H9 (cell line): ENCODE measurements around the gene KDM3A. TPM values are rescaled to one million over a fixed set of nuclear protein-coding genes. Genes with fewer than 3 reads are reported as not detected.

Experiments
- DNase-seq: peaks from one replicate; pipeline ENCODE4 v3.0.0-alpha.2; 2017
- H2AFZ ChIP-seq: one replicate; pipeline ENCODE4 v1.6.1; 2013; ENCODE audit warnings: mild to moderate bottlenecking, low read length, control low read depth, moderate library complexity
- H2AK5ac ChIP-seq: 2 replicates; pipeline ENCODE4 v1.6.1; 2013; ENCODE audit warnings: low read length, control low read depth, mixed read lengths; ENCODE audit not compliant: insufficient read length
- H2BK120ac ChIP-seq: one replicate; pipeline ENCODE4 v1.6.1; 2013; ENCODE audit warnings: low read depth, mild to moderate bottlenecking, low read length, control low read depth, inconsistent platforms; ENCODE audit not compliant: poor library complexity, severe bottlenecking
- H2BK12ac ChIP-seq: 2 replicates; pipeline ENCODE4 v1.6.1; 2013; ENCODE audit warnings: low read length, control low read depth, mixed read lengths, low read depth; ENCODE audit not compliant: insufficient read length
- H2BK15ac ChIP-seq: 2 replicates; pipeline ENCODE4 v1.6.1; 2013; ENCODE audit warnings: low read depth, low read length, control low read depth
- H2BK20ac ChIP-seq: one replicate; pipeline ENCODE4 v1.6.1; 2013; ENCODE audit warnings: low read depth, mild to moderate bottlenecking, low read length, control low read depth, inconsistent platforms; ENCODE audit not compliant: poor library complexity, severe bottlenecking
- H2BK5ac ChIP-seq: 2 replicates; pipeline ENCODE4 v1.6.1; 2013; ENCODE audit warnings: low read length, control low read depth, mixed read lengths; ENCODE audit not compliant: insufficient read length
- H3K14ac ChIP-seq: 2 replicates; pipeline ENCODE4 v1.6.1; 2013; ENCODE audit warnings: low read length, control low read depth; ENCODE audit not compliant: insufficient read depth
- H3K18ac ChIP-seq: 2 replicates; pipeline ENCODE4 v1.6.1; 2013; ENCODE audit warnings: low read depth, mild to moderate bottlenecking, mixed read lengths, low read length, control low read depth; ENCODE audit not compliant: insufficient read length
- H3K23ac ChIP-seq: 2 replicates; pipeline ENCODE4 v1.6.1; 2013; ENCODE audit warnings: low read length, control low read depth, mixed read lengths, low read depth; ENCODE audit not compliant: insufficient read length
- H3K23me2 ChIP-seq: 2 replicates; pipeline ENCODE4 v1.6.1; 2013; ENCODE audit warnings: low read depth, mild to moderate bottlenecking, mixed read lengths, low read length, control low read depth; ENCODE audit not compliant: insufficient read length, poor library complexity, severe bottlenecking
- H3K27ac ChIP-seq: 2 replicates; pipeline ENCODE4 v1.5.1; 2013; ENCODE audit warnings: low read length, control low read depth, mixed read lengths, low read depth; ENCODE audit not compliant: insufficient read length
- H3K27me3 ChIP-seq: 2 replicates; pipeline ENCODE4 v1.6.1; 2013; ENCODE audit warnings: low read length, control low read depth, inconsistent platforms; ENCODE audit not compliant: insufficient read depth
- H3K4ac ChIP-seq: 2 replicates; pipeline ENCODE4 v1.6.1; 2013; ENCODE audit warnings: low read depth, mild to moderate bottlenecking, control low read depth, inconsistent platforms, low read length, moderate library complexity
- H3K4me1 ChIP-seq: 2 replicates; pipeline ENCODE4 v1.6.1; 2013; ENCODE audit warnings: low read length, control low read depth, inconsistent platforms; ENCODE audit not compliant: insufficient read depth
- H3K4me2 ChIP-seq: 2 replicates; pipeline ENCODE4 v1.6.1; 2013; ENCODE audit warnings: low read length, control low read depth, mixed read lengths; ENCODE audit not compliant: insufficient read length, insufficient read depth
- H3K56ac ChIP-seq: 2 replicates; pipeline ENCODE4 v1.6.1; 2013; ENCODE audit warnings: low read depth, mild to moderate bottlenecking, mixed read lengths, low read length, control low read depth; ENCODE audit not compliant: insufficient read length
- H3K79me1 ChIP-seq: 2 replicates; pipeline ENCODE4 v1.6.1; 2013; ENCODE audit warnings: low read depth, mild to moderate bottlenecking, moderate library complexity, low read length, control low read depth, inconsistent platforms; ENCODE audit not compliant: insufficient read depth, poor library complexity, severe bottlenecking
- H3K79me2 ChIP-seq: 2 replicates; pipeline ENCODE4 v1.6.1; 2013; ENCODE audit warnings: low read length, control low read depth, inconsistent platforms; ENCODE audit not compliant: insufficient read depth
- H3K9ac ChIP-seq: 2 replicates; pipeline ENCODE4 v1.6.1; 2013; ENCODE audit warnings: low read length, control low read depth, mixed read lengths; ENCODE audit not compliant: insufficient read length; ENCODE audit errors: extremely low read depth
- H3K9me3 ChIP-seq: one replicate; pipeline ENCODE4 v1.6.1; 2013; ENCODE audit warnings: low read depth, low read length, inconsistent platforms; ENCODE audit not compliant: control insufficient read depth
- H3T11ph ChIP-seq: one replicate; pipeline ENCODE4 v1.6.1; 2013; ENCODE audit warnings: mild to moderate bottlenecking, low read length, control low read depth, inconsistent platforms
- H4K20me1 ChIP-seq: one replicate; pipeline ENCODE4 v1.6.1; 2013; ENCODE audit not compliant: control insufficient read depth, insufficient read length, insufficient read depth
- H4K5ac ChIP-seq: 2 replicates; pipeline ENCODE4 v1.6.1; 2013; ENCODE audit warnings: low read depth, mild to moderate bottlenecking, mixed read lengths, low read length, control low read depth; ENCODE audit not compliant: insufficient read length
- H4K8ac ChIP-seq: replicated peaks from 2 replicates; pipeline ENCODE4 v1.6.1; 2013; ENCODE audit warnings: low read length, control low read depth, mixed read lengths, low read depth; ENCODE audit not compliant: insufficient read length
- H4K91ac ChIP-seq: 2 replicates; pipeline ENCODE4 v1.6.1; 2013; ENCODE audit warnings: low read depth, mild to moderate bottlenecking, moderate library complexity, mixed read lengths, low read length, control low read depth; ENCODE audit not compliant: insufficient read length
- H3K27ac Mint-ChIP-seq, 3 experiments: 2 replicates in 2 of 3; 3 replicates in 1 of 3; pipeline ENCODE4 v1.8.0; 2020 to 2021; ENCODE audit warnings: mixed read lengths in 3 of 3, mild to moderate bottlenecking in 1 of 3, moderate library complexity in 1 of 3
- H3K27me3 Mint-ChIP-seq: 2 replicates; pipeline ENCODE4 v1.8.0; 2021; ENCODE audit warnings: low read depth, mild to moderate bottlenecking, moderate library complexity, mixed read lengths
- H3K36me3 Mint-ChIP-seq, 3 experiments: 2 replicates in 2 of 3; 3 replicates in 1 of 3; pipeline ENCODE4 v1.8.0; 2020 to 2021; ENCODE audit warnings: low read depth in 3 of 3, mixed read lengths in 3 of 3; ENCODE audit not compliant: insufficient read depth in 1 of 3
- H3K4me1 Mint-ChIP-seq, 2 experiments: 2 replicates each; pipeline ENCODE4 v1.8.0; 2020; ENCODE audit warnings: mixed read lengths in 2 of 2
- H3K4me3 Mint-ChIP-seq, 2 experiments: 2 replicates in 1 of 2; 3 replicates in 1 of 2; pipeline ENCODE4 v1.8.0; 2020 to 2021; ENCODE audit warnings: mild to moderate bottlenecking in 2 of 2, mixed read lengths in 2 of 2, moderate library complexity in 1 of 2
- H3K9me3 Mint-ChIP-seq, 2 experiments: 2 replicates in 1 of 2; 3 replicates in 1 of 2; pipeline ENCODE4 v1.8.0; 2020; ENCODE audit warnings: mild to moderate bottlenecking in 2 of 2, mixed read lengths in 2 of 2, moderate library complexity in 1 of 2
- CTCF ChIP-seq: fragments of 200-600 bp; sonication (generic); conservative IDR thresholded peaks from 3 replicates; pipeline ENCODE4 v1.8.0; 2021; ENCODE audit warnings: antibody characterized with exemption, mild to moderate bottlenecking
- WGBS: extraction: QIAGEN DNeasy Blood & Tissue Kit; methylation state at CpG from one replicate; pipeline ENCODE4 v1.1.7; 2013; ENCODE audit warnings: missing lambda C conversion rate, low lambda C conversion rate, mixed read lengths; ENCODE audit not compliant: insufficient read length; ENCODE audit errors: extremely low coverage; 5-methylcytosine and 5-hydroxymethylcytosine counted together
- total RNA-seq: library from RNA; stranded (reverse); gene quantifications from 2 replicates; pipeline ENCODE4 v1.2.1, GENCODE V29; 2021

The KDM3A gene
- total RNA-seq, 1 experiment from 2014 or later, result 28.1 TPM

GRCh38 chr2:86480105-86480504 lies 38.9 kb downstream of the KDM3A start:
- Histone ChIP-seq H2BK120ac (no peak overlapping the region), H3K79me1 (no peaks in the 10 kb centered on the region), H2BK15ac (no peak overlapping the region), H3K4me2 (no peak overlapping the region), H3K4ac (no peak overlapping the region), H3K9me3 (no peaks in the 10 kb centered on the region), H3K79me2 (no peaks in the 10 kb centered on the region), H4K20me1 (no peaks in the 10 kb centered on the region), H3T11ph (no peak overlapping the region), H3K18ac (no peak overlapping the region), H4K8ac (no peak overlapping the region), H2AK5ac (no peak overlapping the region), H2BK5ac (no peak overlapping the region), H4K5ac (no peak overlapping the region), H2BK20ac (no peak overlapping the region), H2AFZ (no peak overlapping the region), H3K14ac (no peak overlapping the region), H3K27me3 (no peaks in the 10 kb centered on the region), H3K23me2 (no peaks in the 10 kb centered on the region), H4K91ac (no peak overlapping the region), H3K4me1 (0 out of 2 replicates have a peak, but pooled peaks cover 2% of the 10 kb centered on the region), H3K9ac (no peak overlapping the region), H3K23ac (no peak overlapping the region), H3K56ac (no peak overlapping the region), H3K27ac (no peak overlapping the region), H2BK12ac (no peak overlapping the region)
- Mint-ChIP-seq H3K27ac (peak overlapping the region in 1 of 3 experiments; percentile 53; a peak in 2 of 7 replicates), H3K4me1 (peaks cover 15 to 20% of the 10 kb centered on the region in 2 experiments), H3K36me3 (peaks cover 39 to 89% (median 82%) of the 10 kb centered on the region in 3 experiments; a peak in 6 of 7 replicates), H3K9me3 (no peaks in the 10 kb centered on the region), H3K27me3 (no peaks in the 10 kb centered on the region), H3K4me3 (no peak overlapping the region)
- no CpG with 5 or more reads among the region's 7 CpGs for WGBS
- DNase-seq, result no peak
- no peak for TF ChIP-seq CTCF
